ENCODE data around the gene DLG2.

GRCh38 chr11:83909579-83910534 is 1717.3 kb downstream of the DLG2 start:
- TF ChIP-seq POLR2A (IDR thresholded peaks at IDR 0.05) (no peak), POLR2AphosphoS5 (IDR thresholded peaks at IDR 0.05) (no peak), EP300 (IDR thresholded peaks at IDR 0.05) (no peak)
- TF ChIP-seq, protein P1, sequence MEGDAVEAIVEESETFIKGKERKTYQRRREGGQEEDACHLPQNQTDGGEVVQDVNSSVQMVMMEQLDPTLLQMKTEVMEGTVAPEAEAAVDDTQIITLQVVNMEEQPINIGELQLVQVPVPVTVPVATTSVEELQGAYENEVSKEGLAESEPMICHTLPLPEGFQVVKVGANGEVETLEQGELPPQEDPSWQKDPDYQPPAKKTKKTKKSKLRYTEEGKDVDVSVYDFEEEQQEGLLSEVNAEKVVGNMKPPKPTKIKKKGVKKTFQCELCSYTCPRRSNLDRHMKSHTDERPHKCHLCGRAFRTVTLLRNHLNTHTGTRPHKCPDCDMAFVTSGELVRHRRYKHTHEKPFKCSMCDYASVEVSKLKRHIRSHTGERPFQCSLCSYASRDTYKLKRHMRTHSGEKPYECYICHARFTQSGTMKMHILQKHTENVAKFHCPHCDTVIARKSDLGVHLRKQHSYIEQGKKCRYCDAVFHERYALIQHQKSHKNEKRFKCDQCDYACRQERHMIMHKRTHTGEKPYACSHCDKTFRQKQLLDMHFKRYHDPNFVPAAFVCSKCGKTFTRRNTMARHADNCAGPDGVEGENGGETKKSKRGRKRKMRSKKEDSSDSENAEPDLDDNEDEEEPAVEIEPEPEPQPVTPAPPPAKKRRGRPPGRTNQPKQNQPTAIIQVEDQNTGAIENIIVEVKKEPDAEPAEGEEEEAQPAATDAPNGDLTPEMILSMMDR (IDR thresholded peaks at IDR 0.05), result no peak

All from suprapubic skin (tissue), 4 donors.